NCI-H1930 (cell line): Measurements from ENCODE around the gene IFNA17.
"Not testable (repeated sequence)": the region's sequence is repeated elsewhere in the genome, so short reads cannot be mapped to it uniquely, and the experiment has no call there.

ENCODE experiments used
- DNase-seq, 2 experiments: peaks; one replicate each; lab custom pipeline; 2025; lab: John Stamatoyannopoulos, UW

IFNA17 gene

DNA sequence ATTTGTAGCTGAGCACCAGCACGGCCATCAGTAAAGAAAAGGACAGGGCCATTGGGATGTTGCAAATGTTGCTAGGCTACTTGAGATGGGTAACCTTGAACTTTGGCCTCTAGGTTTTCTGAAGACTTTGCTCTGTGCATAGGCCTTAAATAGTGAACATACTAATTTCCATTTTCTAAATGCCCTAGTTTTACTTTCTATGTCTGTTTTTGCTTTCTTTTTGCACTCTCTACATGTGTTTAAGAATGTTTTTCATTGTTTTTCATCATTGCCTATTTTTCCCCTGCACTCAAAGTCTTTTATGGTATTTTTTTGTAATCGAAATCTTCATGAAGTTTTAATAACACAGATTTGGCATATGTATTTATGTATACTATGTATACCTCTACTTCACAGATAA, at the start of gene IFNA17:
Gene IFNA17 (minus strand): TSS at position 101 of the 400 bp plus-strand sequence. CDS start 49 bp downstream, at position 52.
- no peak for DNase-seq

- no peak for DNase-seq
These were observed 40.3 kb upstream of the IFNA17 start for GRCh38 chr9:21268347-21268657.

GRCh38 chr9:21267485-21268346, 39.7 kb upstream of the IFNA17 start:
- DNase-seq: no peak

DNA sequence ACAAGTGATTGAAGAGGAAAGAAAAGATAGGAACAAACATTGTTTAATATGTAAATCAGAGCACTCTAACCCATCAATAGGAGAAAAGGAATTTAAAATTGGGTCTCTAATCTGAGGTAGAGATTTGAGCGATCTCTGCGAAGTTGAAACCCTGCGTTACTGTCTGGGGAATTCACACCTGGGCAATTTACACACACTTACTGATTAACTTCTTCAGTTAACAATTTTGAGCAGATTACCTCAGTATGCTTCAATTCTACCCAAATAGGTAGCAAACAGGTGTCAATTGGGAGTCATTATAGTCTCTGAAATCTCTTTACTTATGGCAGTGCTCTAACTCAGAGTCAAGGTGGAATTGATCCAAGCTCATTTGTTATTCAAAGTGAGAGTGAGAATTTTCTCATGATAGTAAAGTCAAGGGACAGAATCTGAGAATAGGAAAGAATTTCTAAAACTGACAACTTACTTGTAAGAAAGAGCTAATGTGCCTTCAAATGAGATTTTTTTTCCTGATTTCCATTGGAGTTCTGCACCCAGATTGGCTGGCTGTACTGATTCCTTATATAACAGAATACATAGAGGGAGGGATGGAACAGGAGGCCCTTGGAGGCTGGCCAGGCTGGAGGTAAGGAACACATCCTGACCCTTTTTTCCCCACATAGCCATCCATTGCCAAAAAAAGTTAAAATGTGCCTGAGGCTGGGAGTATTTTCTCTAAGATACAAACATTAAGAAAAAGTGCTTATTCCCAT, 38.9 kb upstream of the IFNA17 start:
- no peak for DNase-seq

DNA sequence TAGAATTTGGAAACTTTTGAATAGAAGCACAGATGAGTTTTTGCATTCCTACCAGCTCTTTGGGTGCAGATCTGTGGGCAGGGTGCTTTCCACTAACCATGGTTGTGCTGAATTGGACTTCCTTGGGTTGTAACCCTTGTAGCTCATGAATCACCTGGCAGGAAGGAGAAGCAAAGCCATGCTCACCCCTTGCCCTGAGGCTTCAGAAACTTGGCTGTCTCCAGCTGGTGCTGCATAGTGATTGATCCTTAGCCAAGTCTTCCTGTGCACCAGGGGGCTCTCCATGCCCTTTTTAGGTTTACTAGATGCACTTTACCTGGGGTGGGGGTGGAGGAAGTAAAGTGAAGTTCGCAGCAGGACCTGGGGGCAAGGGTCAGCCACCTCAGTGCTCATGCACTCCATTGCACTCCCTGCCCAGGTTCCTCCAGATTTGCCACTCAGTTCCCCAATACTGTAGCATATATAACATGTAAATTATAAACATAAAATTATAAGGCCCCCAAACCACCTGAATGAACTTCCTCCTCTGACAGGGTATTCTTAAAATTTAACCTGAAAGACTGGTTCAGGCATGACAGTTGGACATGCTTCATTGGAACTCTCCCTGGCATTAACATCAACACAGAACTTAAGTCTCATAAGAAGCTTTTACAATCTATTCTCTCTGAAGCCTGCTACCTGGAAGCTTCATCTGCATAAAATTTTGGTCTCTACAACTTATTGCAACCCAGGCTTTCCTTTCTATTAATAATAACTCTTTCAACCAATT, 37.6 kb upstream of the IFNA17 start:
- no peak for DNase-seq

DNA sequence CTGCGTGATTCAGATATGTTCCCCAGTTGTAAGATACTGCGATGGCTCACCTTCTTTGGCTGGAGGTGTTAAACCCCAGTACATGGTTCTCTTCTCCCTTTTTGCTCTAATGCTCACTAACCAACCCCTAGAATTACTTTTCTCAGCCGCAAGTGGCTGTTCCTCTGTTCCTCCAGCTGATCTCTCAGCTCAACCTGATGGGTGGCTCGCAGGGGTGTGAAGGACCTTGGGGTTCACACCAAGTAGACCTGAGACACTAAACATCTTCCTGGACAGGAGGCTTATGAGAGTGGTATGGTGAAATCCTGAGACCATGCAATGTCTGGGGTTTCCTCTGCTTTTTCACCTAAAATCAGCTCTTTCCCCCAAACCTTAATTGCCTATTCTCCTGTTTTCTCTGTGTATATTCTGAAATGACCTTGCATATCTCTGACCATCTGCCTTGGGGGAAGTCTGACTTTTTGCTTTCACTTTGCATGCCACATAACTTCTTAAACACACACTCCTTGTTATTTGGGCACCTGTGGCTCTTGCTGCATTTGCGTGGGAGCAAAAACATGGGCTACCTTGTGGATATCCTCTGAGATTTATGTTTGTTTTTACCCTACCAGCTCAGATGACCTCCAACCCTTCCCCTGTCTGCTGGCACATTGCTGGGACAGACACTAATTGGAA, 27.7 kb upstream of the IFNA17 start:
- no peak for DNase-seq

GRCh38 chr9:21252721-21253547, 24.9 kb upstream of the IFNA17 start:
- peak in 1 of 2 experiments; percentile 11 for DNase-seq

- DNase-seq: no peak
These were observed 23.6 kb upstream of the IFNA17 start for GRCh38 chr9:21251638-21252037.

DNA sequence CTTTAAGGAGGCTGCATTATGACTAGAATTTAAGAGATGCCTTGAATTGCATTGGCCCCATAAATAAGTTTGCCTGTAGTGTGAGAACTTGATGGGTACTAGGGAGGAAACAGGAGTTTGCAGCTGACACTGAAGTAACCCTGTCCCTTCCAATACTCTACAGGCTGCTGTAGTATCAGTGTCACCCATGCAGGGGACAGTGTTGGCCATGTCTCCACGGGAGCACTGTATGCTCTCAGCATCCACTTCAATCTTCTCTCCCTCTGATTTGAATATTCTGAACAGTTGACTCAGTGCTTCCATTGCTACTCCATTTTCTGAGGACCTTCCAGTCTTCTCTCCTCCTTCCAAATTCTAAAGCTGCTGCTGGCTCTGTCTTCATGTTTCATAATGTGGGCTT, 23.2 kb upstream of the IFNA17 start:
- no peak for DNase-seq

- no peak for DNase-seq
These were observed 16.8 kb upstream of the IFNA17 start for GRCh38 chr9:21244836-21245235.

GRCh38 chr9:21239911-21240310, 11.9 kb upstream of the IFNA17 start, which contains the start of gene IFNA14:
TSS of gene IFNA14 (minus strand) at chr9:21240005. CDS start at chr9:21239935, 70 bp downstream.
- DNase-seq: no peak

GRCh38 chr9:21236360-21236714, 8.3 kb upstream of the IFNA17 start:
- not testable (repeated sequence) for DNase-seq

DNA sequence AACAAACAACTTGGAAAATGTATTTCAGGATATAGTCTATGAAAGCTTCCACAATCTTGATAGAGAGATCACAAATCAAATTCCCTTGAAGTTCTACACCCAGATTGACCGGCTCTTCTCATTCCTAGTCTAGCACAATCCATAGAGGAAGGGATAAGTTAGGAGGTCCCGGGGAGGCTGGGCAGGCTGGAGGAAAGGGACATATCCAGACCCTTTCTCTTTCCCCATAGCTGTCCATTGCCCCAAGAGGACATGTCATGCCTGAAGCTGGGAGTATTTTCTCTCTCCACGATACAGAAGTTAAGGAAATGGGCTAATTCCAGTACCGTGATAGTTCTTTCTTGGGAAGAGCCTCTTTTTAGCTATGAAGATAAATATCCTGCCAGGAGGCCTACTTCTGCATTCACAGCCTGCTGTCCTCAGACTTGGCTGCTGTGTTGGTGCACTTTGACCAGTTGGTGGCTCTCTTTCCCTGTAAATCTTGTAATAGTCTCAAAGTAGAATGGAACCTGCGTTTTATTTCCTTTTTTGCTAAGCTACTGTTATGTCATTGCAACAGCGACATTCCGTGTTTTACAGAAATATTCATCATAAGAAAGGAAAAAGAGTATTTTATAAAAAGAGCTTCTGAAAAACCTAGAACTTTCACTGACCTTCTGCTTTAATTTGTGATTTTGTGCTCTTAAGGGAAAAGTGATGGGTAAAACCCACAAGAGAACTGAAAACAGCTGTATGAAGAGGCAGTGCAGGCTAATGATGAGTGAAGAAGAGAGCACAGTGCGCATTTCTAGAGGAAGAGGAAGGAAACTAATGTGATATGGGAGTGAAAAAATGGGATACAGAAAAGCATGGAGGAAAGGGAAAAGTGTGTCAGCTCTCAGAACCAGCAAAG, 7.7 kb upstream of the IFNA17 start:
- peak in 1 of 2 experiments; percentile 24 for DNase-seq

GRCh38 chr9:21234153-21234687, 6.2 kb upstream of the IFNA17 start:
- DNase-seq: no peak

DNA sequence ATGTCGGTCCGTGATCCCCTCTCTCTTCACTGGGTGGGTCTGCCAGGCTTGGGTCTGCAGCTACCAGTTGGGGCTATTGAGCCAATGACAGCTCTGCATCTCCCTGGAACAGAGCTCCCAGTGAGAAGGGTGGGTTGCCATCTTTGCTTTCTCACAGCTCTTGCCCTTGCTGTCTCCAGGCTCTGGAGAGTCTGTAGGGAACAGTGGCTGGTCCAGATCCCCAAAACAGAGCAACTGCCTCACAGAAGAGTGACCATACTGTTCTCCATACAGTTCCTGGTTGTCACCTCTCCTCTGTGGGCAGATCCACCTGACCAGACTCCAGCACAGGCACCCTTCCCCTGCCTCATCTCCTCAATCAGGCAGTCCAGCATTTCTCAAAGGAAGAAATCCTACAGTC, 5.2 kb upstream of the IFNA17 start:
- DNase-seq: no peak

GRCh38 chr9:21217211-21217610, 10.8 kb downstream of the IFNA17 start, which contains the start of gene IFNA16:
TSS of gene IFNA16 (minus strand) at chr9:21217311. CDS start at chr9:21217305, 6 bp downstream.
- DNase-seq: not testable (repeated sequence)

DNA sequence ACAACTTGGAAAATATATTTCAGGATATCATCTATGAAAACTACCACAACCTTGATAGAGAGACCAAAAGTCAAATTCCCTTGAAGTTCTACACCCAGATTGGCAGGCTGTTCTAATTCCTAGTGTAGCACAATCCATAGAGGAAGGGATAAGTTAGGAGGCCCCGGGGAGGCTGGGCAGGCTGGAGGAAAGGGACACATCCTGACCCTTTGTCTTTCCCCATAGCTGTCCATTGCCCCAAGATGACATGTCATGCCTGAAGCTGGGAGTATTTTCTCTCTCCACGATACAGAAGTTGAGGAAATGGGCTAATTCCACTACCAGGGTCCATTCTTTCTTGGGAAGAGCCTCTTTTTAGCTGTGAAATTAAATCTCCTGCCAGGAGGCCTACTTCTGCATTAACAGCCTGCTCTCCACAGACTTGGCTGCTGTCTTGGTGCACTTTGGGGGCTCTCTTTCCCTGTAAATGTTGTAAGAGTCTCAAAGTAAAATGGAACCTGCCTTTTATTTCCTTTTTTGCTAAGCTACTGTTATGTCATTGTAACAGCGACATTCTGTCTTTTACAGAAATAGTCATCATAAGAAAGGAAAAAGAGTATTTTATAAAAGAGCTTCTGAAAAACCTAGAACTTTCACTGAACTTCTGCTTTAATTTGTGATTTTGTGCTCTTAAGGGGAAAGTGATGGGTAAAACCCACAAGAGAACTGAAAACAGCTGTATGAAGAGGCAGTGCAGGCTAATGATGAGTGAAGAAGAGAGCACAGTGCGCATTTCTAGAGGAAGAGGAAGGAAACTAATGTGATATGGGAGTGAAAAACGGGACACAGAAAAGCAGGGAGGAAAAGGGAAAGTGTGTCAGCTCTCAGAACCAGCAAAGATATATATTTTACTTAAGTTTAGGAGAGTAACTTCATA, 14.4 kb downstream of the IFNA17 start:
- DNase-seq: not testable (repeated sequence)

DNA sequence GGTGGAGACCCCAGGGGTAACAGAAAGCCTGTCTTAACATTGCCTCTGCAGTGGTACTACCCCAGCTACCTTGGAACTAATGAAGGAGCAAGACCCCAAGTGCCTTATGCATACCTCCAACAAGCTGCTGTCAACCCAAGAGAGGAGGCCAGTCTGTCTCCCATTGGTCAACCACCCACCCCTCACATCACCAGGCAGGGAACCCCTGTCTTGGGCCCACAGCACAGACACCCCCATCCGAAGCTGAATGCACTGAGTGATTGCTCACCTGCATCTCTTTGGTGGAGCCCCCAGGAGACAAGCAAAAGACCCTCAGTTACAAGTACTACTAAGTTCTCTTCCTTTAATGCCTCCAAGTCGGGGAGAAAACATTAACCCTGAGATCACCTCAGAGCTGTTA, 15.9 kb downstream of the IFNA17 start:
- DNase-seq: not testable (repeated sequence)
